ENCODE data around the gene HS2ST1. TPM values are rescaled to one million over a fixed set of nuclear protein-coding genes. Genes with fewer than 3 reads are reported as not detected.
"Not testable (repeated sequence)": the region's sequence is repeated elsewhere in the genome, so short reads cannot be mapped to it uniquely, and the experiment has no call there.

HS2ST1 gene
- total RNA-seq, 1 experiment from 2014 or later, result 18.3 TPM

DNA sequence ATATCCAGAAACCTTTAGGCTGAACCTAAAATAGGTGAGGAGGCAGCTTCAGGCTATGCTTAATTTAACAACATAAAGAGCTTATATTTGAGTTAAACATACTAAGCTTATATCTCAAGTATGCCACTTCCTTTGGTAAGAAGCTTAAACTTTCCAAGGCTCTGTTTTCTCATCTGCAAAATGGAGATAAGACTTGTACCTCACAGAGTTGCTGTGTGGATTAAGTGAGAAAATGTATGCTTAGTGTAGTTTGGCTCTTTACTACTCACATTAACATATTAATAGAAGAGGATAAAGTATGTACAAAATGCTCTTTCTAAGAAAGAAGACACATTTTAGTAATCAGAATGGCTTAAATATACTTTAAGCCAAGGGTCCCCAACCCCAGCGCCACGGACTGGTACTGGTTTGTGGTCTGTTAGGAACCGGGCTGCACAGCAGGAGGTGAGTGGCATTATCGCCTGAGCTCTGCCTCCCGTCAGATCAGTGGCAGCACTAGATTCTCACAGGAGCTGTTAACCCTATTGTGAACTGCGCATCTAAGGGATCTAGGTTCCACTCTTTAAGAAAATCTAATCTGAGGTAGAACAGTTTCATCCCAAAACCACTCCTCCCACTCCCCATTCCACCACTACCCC is 77.2 kb downstream of the HS2ST1 start:
- DNase-seq (ENCODE audit: low read depth in 1 of 2, low spot score in 2 of 2), result no peak
- no peak overlapping the region for H3K4me3 ChIP-seq
- H3K4me1 ChIP-seq (replicated peaks), result 0 out of 2 replicates have a peak, but pooled peaks cover 4% of the 10 kb centered on the region
- no peaks in the 10 kb centered on the region for H3K36me3 ChIP-seq
- no peaks in the 10 kb centered on the region for H3K27me3 ChIP-seq (replicated peaks)
- H3K9me3 ChIP-seq (replicated peaks), result no peaks in the 10 kb centered on the region
- no peak overlapping the region for H3K27ac ChIP-seq

GRCh38 chr1:86992861-86993260 is 78.4 kb downstream of the HS2ST1 start:
- H3K4me3 ChIP-seq, result no peak overlapping the region
- DNase-seq (ENCODE audit: low read depth in 1 of 2, low spot score in 2 of 2), result no peak
- no peaks in the 10 kb centered on the region for H3K36me3 ChIP-seq
- no peaks in the 10 kb centered on the region for H3K9me3 ChIP-seq (replicated peaks)
- 0 out of 2 replicates have a peak, but pooled peaks cover 4% of the 10 kb centered on the region for H3K4me1 ChIP-seq (replicated peaks)
- no peak overlapping the region for H3K27ac ChIP-seq
- H3K27me3 ChIP-seq (replicated peaks), result no peaks in the 10 kb centered on the region

- Histone ChIP-seq H3K36me3 (no peaks in the 10 kb centered on the region), H3K9me3 (replicated peaks) (no peaks in the 10 kb centered on the region), H3K4me3 (no peak overlapping the region), H3K27me3 (replicated peaks) (no peaks in the 10 kb centered on the region), H3K4me1 (replicated peaks) (0 out of 2 replicates have a peak, but pooled peaks cover 4% of the 10 kb centered on the region), H3K27ac (no peak overlapping the region)
- DNase-seq (ENCODE audit: low read depth in 1 of 2, low spot score in 2 of 2), result no peak
Observed at GRCh38 chr1:86993269-86993985, 79.0 kb downstream of the HS2ST1 start.

DNA sequence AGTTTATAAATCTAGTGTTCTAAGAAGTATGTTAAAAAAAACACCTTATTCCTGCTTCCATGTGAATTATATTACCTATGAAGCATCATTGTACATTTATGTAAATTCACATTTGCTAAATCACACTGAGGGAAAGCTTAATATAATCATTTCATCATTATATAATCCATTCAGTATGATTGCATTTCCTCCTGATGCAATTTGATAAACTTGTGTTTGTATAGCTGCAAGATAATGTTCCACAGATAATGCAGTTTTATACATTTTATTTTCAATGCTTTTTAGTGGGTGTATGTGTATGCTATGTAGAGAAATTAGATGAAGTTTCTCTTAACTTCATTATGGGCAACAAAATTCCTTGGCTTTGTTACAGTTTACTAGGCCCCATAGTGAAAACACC is 79.6 kb downstream of the HS2ST1 start:
- Histone ChIP-seq H3K9me3 (replicated peaks) (no peaks in the 10 kb centered on the region), H3K4me1 (replicated peaks) (0 out of 2 replicates have a peak, but pooled peaks cover 4% of the 10 kb centered on the region), H3K4me3 (no peak overlapping the region), H3K27ac (no peak overlapping the region), H3K27me3 (replicated peaks) (no peaks in the 10 kb centered on the region), H3K36me3 (no peaks in the 10 kb centered on the region)
- no peak for DNase-seq (ENCODE audit: low read depth in 1 of 2, low spot score in 2 of 2)

DNA sequence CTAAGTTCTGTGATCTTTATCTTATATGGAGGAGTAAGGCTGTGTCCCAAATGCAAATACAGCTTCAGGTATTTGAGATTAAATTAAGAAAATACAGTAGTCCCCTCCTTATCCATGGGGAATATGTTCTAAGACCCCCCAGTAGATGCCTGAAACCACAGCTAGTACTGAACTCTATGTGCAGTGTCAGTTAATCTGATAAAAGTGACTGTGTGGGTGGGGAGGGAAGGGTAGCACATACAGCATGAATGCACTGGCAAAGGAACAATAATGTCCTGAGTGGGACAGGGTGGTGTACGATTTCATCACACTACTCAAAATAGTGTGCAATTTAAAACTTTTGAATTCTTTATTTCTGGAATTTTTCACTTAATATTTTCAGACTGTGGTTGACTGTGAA is 83.1 kb downstream of the HS2ST1 start:
- H3K36me3 ChIP-seq, result no peaks in the 10 kb centered on the region
- no peaks in the 10 kb centered on the region for H3K27me3 ChIP-seq (replicated peaks)
- no peak overlapping the region for H3K4me3 ChIP-seq
- H3K27ac ChIP-seq, result no peak overlapping the region
- H3K9me3 ChIP-seq (replicated peaks), result no peaks in the 10 kb centered on the region
- no peak for DNase-seq (ENCODE audit: low read depth in 1 of 2, low spot score in 2 of 2)
- no peaks in the 10 kb centered on the region for H3K4me1 ChIP-seq (replicated peaks)

DNA sequence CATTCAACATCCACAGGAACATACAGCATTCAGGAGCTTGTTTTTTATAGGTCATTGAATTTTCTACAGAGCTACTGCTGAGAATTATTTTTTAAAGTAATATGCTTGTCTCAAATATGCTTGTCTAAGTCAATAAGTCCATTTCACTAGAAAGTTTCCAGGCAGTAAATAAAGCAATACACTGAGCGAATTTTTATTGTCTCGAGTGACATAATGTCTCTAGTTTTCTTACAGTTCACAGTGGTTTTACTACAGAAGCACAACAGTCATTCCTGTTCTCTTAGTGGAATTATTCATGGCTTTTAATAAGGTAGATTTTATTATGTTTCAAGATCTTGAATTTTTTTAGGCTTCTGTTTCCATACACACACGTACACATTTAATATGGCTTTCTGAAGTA is 83.8 kb downstream of the HS2ST1 start:
- Histone ChIP-seq H3K36me3 (no peaks in the 10 kb centered on the region), H3K4me3 (no peak overlapping the region), H3K4me1 (replicated peaks) (no peaks in the 10 kb centered on the region), H3K27ac (no peak overlapping the region), H3K9me3 (replicated peaks) (no peaks in the 10 kb centered on the region), H3K27me3 (replicated peaks) (no peaks in the 10 kb centered on the region)
- no peak for DNase-seq (ENCODE audit: low read depth in 1 of 2, low spot score in 2 of 2)

GRCh38 chr1:86998727-86999126 is 84.3 kb downstream of the HS2ST1 start:
- Histone ChIP-seq H3K27me3 (replicated peaks) (no peaks in the 10 kb centered on the region), H3K9me3 (replicated peaks) (no peaks in the 10 kb centered on the region), H3K36me3 (no peaks in the 10 kb centered on the region), H3K27ac (no peak overlapping the region), H3K4me1 (replicated peaks) (no peaks in the 10 kb centered on the region), H3K4me3 (no peak overlapping the region)
- no peak for DNase-seq (ENCODE audit: low read depth in 1 of 2, low spot score in 2 of 2)

DNA sequence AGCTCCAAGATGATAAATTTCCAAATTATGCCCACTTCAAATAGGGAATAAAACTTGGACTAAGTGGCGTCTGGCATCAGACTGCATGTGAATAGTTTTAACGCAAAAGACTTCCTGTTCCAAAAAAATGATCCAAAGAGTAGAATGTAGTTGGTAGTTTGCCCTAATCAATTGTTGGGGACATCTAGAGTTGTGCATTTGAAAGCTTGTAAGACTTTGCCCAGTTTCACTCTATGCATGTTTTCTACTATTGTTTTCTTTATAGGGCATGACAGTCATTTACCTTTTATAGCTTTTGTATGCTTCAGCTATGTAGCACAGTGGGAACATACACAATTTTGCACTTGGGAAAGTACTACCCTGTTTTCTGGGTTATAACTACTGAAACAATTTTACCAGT is 86.0 kb downstream of the HS2ST1 start:
- H3K27ac ChIP-seq, result no peak overlapping the region
- no peaks in the 10 kb centered on the region for H3K9me3 ChIP-seq (replicated peaks)
- H3K4me3 ChIP-seq, result no peak overlapping the region
- no peaks in the 10 kb centered on the region for H3K4me1 ChIP-seq (replicated peaks)
- H3K27me3 ChIP-seq (replicated peaks), result no peaks in the 10 kb centered on the region
- no peaks in the 10 kb centered on the region for H3K36me3 ChIP-seq
- DNase-seq (ENCODE audit: low read depth in 1 of 2, low spot score in 2 of 2), result no peak

- Histone ChIP-seq H3K9me3 (replicated peaks) (no peaks in the 10 kb centered on the region), H3K36me3 (no peaks in the 10 kb centered on the region), H3K4me3 (no peak overlapping the region), H3K27me3 (replicated peaks) (no peaks in the 10 kb centered on the region), H3K4me1 (replicated peaks) (no peaks in the 10 kb centered on the region), H3K27ac (no peak overlapping the region)
- DNase-seq (ENCODE audit: low read depth in 1 of 2, low spot score in 2 of 2), result no peak
Observed at GRCh38 chr1:87004857-87005256, 90.4 kb downstream of the HS2ST1 start.

GRCh38 chr1:87007323-87007722 is 92.9 kb downstream of the HS2ST1 start:
- Histone ChIP-seq H3K27me3 (replicated peaks) (no peaks in the 10 kb centered on the region), H3K4me1 (replicated peaks) (no peaks in the 10 kb centered on the region), H3K4me3 (no peak overlapping the region), H3K9me3 (replicated peaks) (no peaks in the 10 kb centered on the region), H3K27ac (no peak overlapping the region), H3K36me3 (no peaks in the 10 kb centered on the region)
- no peak for DNase-seq (ENCODE audit: low read depth in 1 of 2, low spot score in 2 of 2)

- not testable (repeated sequence) for H3K27me3 ChIP-seq (replicated peaks); H3K4me3 ChIP-seq; H3K27ac ChIP-seq; H3K4me1 ChIP-seq (replicated peaks); H3K9me3 ChIP-seq (replicated peaks); DNase-seq (ENCODE audit: low read depth in 1 of 2, low spot score in 2 of 2); H3K36me3 ChIP-seq
Observed at GRCh38 chr1:87013385-87013784, 99.0 kb downstream of the HS2ST1 start.

- H3K9me3 ChIP-seq (replicated peaks), result peaks cover 8% of the 10 kb centered on the region
- DNase-seq (ENCODE audit: low read depth in 1 of 2, low spot score in 2 of 2), result no peak
- H3K4me1 ChIP-seq (replicated peaks), result no peaks in the 10 kb centered on the region
- no peak overlapping the region for H3K27ac ChIP-seq
- no peak overlapping the region for H3K4me3 ChIP-seq
- no peaks in the 10 kb centered on the region for H3K27me3 ChIP-seq (replicated peaks)
- H3K36me3 ChIP-seq, result no peaks in the 10 kb centered on the region
Observed at GRCh38 chr1:87017998-87018672, 103.7 kb downstream of the HS2ST1 start.

DNA sequence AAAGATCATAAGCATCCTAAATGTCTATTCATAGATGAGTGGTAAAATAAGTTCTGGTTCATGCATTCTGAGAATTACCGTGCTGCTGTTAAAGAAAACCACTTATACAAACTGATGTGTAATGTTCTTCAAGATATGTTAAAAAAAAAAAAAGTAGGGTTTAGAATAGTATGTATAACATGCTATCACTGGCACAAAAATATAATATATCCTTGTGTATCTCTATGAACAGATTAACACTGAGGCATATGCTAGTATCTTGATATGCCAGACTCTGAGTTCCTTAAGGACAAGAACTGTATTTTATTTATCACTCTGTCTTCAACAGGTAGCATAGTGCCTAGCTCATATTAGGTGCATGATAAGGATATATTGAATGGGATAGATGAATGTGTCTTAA is 108.9 kb downstream of the HS2ST1 start:
- Histone ChIP-seq H3K9me3 (replicated peaks) (no peaks in the 10 kb centered on the region), H3K36me3 (no peaks in the 10 kb centered on the region)
- no peak for DNase-seq (ENCODE audit: low read depth in 1 of 2, low spot score in 2 of 2)

DNA sequence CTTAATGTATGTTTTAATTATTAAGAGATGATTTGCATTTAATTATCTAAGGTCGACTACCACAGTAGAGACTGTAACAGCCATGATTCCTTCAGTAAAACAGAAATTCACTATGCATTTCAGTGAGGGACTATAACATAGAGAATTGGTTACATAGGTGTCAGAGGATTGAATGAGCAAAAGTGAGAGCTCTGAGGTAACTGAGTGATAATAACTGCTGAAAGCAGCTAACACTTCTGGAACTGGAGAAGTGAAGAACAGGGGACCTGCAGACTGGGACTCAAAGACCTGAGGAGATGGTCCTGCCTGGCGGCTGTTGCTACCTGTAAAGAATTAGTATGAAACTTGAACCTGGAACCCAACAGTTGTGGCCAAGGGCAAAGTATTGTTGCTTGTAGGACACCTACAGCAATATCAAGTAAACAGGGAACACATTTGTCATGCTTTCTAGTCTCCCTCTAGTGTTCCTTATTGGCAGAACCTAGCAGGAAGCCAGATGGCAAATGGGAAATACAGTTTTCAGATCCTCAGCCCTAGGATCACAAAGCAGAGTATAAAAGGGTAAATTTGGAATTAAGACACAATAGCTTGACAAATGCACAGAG is 110.6 kb downstream of the HS2ST1 start:
- no peak overlapping the region for H3K27ac ChIP-seq
- peak in 1 of 2 experiments; percentile 6 for DNase-seq (ENCODE audit: low read depth in 1 of 2, low spot score in 2 of 2)
- H3K4me3 ChIP-seq, result no peak overlapping the region
- H3K4me1 ChIP-seq (replicated peaks), result no peaks in the 10 kb centered on the region
- no peaks in the 10 kb centered on the region for H3K27me3 ChIP-seq (replicated peaks)
- H3K36me3 ChIP-seq, result no peaks in the 10 kb centered on the region
- no peaks in the 10 kb centered on the region for H3K9me3 ChIP-seq (replicated peaks)

More for the DNA sequence above, 108.9 kb downstream of the HS2ST1 start:
- Histone ChIP-seq H3K27me3 (replicated peaks) (no peaks in the 10 kb centered on the region), H3K4me1 (replicated peaks) (no peaks in the 10 kb centered on the region), H3K27ac (no peak overlapping the region), H3K4me3 (no peak overlapping the region)

Data from SJSA1 (cell line).